Measurements from ENCODE around the gene CYTH2. TPM values are rescaled to one million over a fixed set of nuclear protein-coding genes. Genes with fewer than 3 reads are reported as not detected.

The CYTH2 gene
- total and polyA plus RNA-seq, 5 experiments from 2014 or later: 20.5 to 77.7 (median 32.0) TPM

DNA sequence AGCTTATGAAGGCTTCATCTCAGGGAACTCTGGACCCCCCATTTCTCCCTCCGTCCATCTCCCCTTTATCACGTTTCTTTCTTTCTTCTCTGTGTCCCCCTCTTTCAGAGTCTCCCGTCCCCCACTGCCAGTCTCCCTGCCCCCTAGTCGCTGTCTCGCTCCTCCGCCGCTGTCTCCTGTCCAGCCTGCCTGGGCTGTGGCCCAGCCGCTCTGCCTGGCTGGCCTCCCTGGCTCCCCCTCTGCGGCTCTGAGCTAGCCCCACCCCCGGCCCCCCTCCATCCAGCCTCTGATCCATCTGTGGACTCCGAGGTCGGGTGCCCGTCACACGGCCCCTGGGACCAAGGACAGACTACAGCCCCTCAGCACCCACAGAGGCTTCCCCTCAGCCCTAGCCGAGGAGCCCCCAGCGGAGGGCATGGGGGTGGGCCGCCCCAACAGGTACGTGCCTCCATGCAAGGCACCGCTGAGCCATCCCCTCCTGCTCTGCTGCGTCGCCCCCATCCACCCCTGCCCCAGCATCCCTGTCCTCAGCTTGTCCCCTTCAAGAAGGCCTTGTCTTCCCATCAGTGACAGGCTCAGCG, 14.9 kb upstream of the CYTH2 start:
- POLR2A ChIA-PET: interaction anchor here (0.5 kb wide), 1 partner anchor 60 kb away, joined by 3 read pairs; no protein-coding TSS in a partner anchor
- H3K4me1 Mint-ChIP-seq: peaks cover 4 to 15% (median 10%) of the 10 kb centered on the region in 4 donors
- H3K27me3 Mint-ChIP-seq: no peaks in the 10 kb centered on the region
- DNase-seq: peak in 1 of 10 donors; percentile 36
- peak overlapping the region in 2 of 10 donors; percentile 82 to 85 for H3K27ac Mint-ChIP-seq
- no peaks in the 10 kb centered on the region for H3K9me3 Mint-ChIP-seq
- no peak for ATAC-seq
- H3K36me3 Mint-ChIP-seq: peaks cover 0 to 67% (median 2%) of the 10 kb centered on the region in 3 donors
- no peak overlapping the region for H3K4me3 Mint-ChIP-seq

DNA sequence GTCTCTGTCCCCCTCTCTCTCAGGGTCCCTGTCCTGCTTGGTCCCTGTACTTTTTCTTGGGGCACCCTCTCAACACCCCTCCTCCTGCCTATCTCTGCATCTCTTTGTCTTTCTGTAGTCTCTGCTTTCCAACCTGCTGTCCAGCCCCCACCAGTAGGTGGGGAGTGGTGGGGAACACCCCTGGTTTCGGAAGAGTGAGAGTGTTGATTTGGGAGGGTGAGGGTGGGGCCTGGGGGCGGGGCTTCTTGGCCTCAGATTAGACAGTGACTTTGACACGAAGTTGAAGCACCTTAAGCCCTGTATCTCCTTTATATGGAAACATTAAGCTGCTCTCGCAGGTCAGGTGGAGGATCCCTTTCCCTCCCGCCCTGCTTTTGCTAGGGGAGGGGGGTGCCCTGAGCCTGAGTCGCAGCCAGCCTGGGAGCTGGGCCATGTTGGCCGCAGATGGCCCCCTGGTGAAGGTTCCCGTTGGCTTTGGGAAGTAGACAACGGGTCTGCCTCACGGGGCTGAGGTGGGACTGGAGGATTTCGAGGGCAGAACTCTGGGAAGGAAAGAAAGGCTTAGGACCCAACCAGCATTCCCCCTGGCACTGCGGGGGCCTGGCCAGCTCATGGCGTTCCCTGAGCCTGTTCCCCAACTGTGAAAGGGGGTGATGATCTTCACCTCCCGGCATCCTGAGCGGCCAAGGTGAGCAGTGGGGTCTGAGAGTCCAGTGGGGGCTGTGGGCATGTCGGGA, 13.8 kb upstream of the CYTH2 start, which contains the start of gene KCNJ14:
KCNJ14 (plus strand) TSS at position 404 of the 737 bp plus-strand sequence. CDS start 6,151 bp downstream, outside the sequence.
- Mint-ChIP-seq H3K4me1 (peaks cover 4 to 12% (median 9%) of the 10 kb centered on the region in 4 donors), H3K36me3 (peaks cover 0 to 61% (median 2%) of the 10 kb centered on the region in 3 donors), H3K27ac (peak within 1 kb of the TSS in 6 of 10 donors; percentile 16 to 87 (median 69)), H3K9me3 (no peaks in the 10 kb centered on the region), H3K4me3 (peak within 1 kb of the TSS in 1 of 10 donors; percentile 26), H3K27me3 (no peaks in the 10 kb centered on the region)
- no peak for ATAC-seq
- DNase-seq: peak in 1 of 10 donors; percentile 46
- POLR2A ChIA-PET: no interaction called here

DNA sequence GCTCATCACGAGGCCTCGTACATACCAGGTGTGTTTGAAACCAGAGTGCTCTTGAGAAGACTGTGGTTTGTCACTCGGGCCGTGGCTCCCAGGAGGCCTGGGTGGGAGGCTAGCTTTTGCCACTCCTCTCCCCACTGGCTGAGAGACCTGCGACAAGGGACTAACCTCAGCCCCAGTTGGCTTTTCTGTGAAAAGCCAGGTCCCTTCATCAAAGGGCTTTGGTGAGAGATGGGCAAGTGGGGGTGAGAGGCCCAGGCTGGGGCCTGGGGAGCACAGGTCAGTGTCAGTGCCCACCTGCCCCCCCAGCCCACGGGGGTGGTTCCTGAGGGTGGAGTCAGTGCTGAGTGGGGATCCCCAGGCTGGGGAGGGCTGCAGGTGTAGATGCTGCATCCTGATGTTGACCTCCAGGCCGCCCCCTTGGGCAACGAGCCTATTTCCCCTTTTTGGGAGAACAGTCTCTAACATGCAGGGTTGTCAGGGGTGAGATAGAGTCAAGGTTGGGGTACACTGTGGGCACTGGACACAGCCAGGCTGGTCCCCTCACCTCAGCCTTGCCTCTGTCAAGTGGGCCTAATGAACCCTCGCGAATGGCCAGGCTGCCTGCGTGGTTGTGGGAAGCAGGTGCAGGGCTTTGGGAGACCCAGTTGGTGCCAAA, 13.1 kb upstream of the CYTH2 start:
- ATAC-seq (peak in 1 of 2 donors; percentile 35), DNase-seq (no peak)
- Mint-ChIP-seq H3K27ac (peak overlapping the region in 1 of 10 donors; percentile 44), H3K36me3 (peaks cover 0 to 58% (median 2%) of the 10 kb centered on the region in 3 donors), H3K9me3 (no peaks in the 10 kb centered on the region), H3K4me3 (no peak overlapping the region), H3K27me3 (no peaks in the 10 kb centered on the region), H3K4me1 (peaks cover 4 to 12% (median 9%) of the 10 kb centered on the region in 4 donors)
- POLR2A ChIA-PET: no interaction called here

DNA sequence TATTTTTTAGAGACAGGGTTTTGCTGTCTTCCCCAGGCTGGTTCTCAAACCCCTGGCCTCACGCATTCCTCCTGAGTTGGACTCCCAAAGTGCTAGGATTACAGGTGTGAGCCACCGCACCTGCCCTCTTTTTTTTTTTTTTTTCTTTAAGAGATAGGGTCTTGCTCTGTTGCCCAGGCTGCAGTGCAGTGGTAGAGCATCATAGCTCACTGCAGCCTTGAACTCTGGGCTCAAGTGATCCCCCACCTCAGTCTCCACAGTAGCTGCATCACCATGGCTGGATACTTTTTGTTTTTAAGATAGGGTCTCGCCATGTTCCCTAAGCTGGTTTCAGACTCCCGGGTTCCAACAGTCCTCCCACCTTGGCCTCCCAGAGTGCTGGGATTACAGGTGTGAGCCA, 12.3 kb upstream of the CYTH2 start:
- POLR2A ChIA-PET: interaction anchor here (1.1 kb wide), 1 partner anchor 136 kb away, joined by 6 read pairs; no protein-coding TSS in a partner anchor
- no peak overlapping the region for H3K4me3 Mint-ChIP-seq
- peaks cover 0 to 50% (median 2%) of the 10 kb centered on the region in 3 donors for H3K36me3 Mint-ChIP-seq
- peak overlapping the region in 1 of 10 donors; percentile 20 for H3K27ac Mint-ChIP-seq
- no peaks in the 10 kb centered on the region for H3K27me3 Mint-ChIP-seq
- DNase-seq (no peak), ATAC-seq (no peak)
- no peaks in the 10 kb centered on the region for H3K9me3 Mint-ChIP-seq
- peaks cover 4 to 10% (median 9%) of the 10 kb centered on the region in 4 donors for H3K4me1 Mint-ChIP-seq

DNA sequence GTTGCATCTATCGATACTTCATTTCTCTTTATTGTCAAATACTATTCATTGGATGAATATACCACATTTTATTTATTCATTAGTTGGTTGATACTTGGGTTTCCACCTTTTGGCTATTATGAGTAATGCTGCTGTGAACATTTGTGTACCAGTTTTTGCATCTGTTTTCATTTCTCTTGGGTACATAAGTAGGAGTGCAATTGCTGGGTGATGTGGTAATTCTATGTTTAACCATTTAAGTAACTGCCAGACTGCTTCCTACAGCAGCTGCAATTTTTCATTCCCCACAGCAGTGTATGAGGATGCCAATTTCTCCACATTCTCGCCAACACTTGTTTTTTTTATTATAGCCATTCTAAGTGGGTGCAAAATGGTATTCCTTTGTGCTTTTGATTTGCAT, 11.2 kb upstream of the CYTH2 start:
- H3K4me3 Mint-ChIP-seq: no peak overlapping the region
- ATAC-seq (no peak), DNase-seq (no peak)
- H3K27me3 Mint-ChIP-seq: no peaks in the 10 kb centered on the region
- H3K4me1 Mint-ChIP-seq: peaks cover 4 to 10% (median 9%) of the 10 kb centered on the region in 4 donors
- POLR2A ChIA-PET: interaction anchor here (0.9 kb wide), 1 partner anchor 9 kb away, joined by 4 read pairs; no protein-coding TSS in a partner anchor
- no peak overlapping the region for H3K27ac Mint-ChIP-seq
- H3K36me3 Mint-ChIP-seq: peaks cover 0 to 40% (median 2%) of the 10 kb centered on the region in 3 donors
- H3K9me3 Mint-ChIP-seq: no peaks in the 10 kb centered on the region

DNA sequence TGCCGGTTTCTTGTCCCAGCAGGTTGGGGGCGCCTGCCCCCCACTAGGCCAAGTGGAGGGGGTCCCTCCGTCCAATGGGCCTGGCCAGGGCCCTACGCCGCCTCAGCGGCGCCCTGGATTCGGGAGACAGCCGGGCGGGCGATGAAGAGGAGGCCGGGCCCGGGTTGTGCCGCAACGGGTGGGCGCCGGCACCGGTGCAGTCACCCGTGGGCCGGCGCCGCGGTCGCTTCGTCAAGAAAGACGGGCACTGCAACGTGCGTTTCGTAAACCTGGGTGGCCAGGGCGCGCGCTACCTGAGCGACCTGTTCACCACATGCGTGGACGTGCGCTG, 7.6 kb upstream of the CYTH2 start:
- DNase-seq: no peak
- Mint-ChIP-seq H3K27ac (no peak overlapping the region), H3K4me1 (peaks cover 0 to 7% (median 1%) of the 10 kb centered on the region in 4 donors), H3K9me3 (no peaks in the 10 kb centered on the region), H3K27me3 (no peaks in the 10 kb centered on the region), H3K36me3 (peaks cover 0 to 17% (median 2%) of the 10 kb centered on the region in 3 donors), H3K4me3 (no peak overlapping the region)
- ATAC-seq: no peak
- POLR2A ChIA-PET: interaction anchor here (0.7 to 1.0 kb wide), 2 partner anchors 11 to 52 kb away, joined by 4 to 6 read pairs; no protein-coding TSS in a partner anchor

DNA sequence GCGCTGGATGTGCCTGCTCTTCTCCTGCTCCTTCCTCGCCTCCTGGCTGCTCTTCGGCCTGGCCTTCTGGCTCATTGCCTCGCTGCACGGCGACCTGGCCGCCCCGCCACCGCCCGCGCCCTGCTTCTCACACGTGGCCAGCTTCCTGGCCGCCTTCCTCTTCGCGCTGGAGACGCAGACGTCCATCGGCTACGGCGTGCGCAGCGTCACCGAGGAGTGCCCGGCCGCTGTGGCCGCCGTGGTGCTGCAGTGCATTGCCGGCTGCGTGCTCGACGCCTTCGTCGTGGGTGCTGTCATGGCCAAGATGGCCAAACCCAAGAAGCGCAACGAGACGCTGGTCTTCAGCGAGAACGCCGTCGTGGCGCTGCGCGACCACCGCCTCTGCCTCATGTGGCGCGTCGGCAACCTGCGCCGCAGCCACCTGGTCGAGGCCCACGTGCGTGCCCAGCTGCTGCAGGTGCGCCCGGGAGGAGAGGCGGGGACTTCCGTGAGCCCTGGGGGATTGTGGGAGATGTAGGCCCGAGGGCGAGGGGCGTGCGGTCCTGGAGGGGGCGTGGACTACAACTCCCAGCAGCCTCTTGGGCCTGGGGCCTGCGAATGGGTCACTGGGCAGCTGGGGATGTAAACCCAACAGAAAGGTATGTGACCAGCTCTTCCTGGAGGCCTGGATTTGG, 7.0 kb upstream of the CYTH2 start:
- Mint-ChIP-seq H3K36me3 (peaks cover 0 to 12% (median under 1%) of the 10 kb centered on the region in 3 donors), H3K4me3 (no peak overlapping the region), H3K9me3 (no peaks in the 10 kb centered on the region), H3K27ac (no peak overlapping the region), H3K27me3 (no peaks in the 10 kb centered on the region), H3K4me1 (peaks cover 0 to 7% (median 2%) of the 10 kb centered on the region in 4 donors)
- DNase-seq: no peak
- no peak for ATAC-seq
- POLR2A ChIA-PET: interaction anchor here (1.0 to 1.2 kb wide), 2 partner anchors 28 to 51 kb away, joined by 5 to 6 read pairs; no protein-coding TSS in a partner anchor

DNA sequence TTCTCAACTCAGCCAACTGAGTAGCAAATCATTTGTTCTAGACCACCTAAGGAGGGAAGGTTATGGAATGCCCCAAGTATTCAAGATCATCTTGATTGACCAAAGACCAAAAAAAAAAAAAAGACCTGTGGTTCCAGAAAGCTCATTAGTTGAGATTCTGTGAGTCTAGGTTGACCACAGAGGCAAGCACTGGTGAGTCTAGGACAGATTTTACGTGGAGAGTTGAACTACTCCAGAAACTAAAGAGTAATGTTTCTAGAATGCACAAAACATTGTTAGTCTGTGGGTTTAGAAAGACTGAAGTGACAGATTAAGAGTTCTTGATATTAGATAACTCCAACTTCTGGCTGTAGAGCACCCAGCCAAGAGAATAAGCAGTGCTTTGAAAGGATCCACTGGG, 4.0 kb upstream of the CYTH2 start:
- DNase-seq: no peak
- ATAC-seq: no peak
- H3K9me3 Mint-ChIP-seq: no peaks in the 10 kb centered on the region
- no peak overlapping the region for H3K27ac Mint-ChIP-seq
- peaks cover 0 to 2% (median 0%) of the 10 kb centered on the region in 3 donors for H3K36me3 Mint-ChIP-seq
- POLR2A ChIA-PET: interaction anchor here (0.6 kb wide), 1 partner anchor 163 kb away, joined by 3 read pairs; no protein-coding TSS in a partner anchor
- peaks cover 10 to 21% (median 19%) of the 10 kb centered on the region in 4 donors for H3K4me1 Mint-ChIP-seq
- no peak overlapping the region for H3K4me3 Mint-ChIP-seq
- no peaks in the 10 kb centered on the region for H3K27me3 Mint-ChIP-seq

DNA sequence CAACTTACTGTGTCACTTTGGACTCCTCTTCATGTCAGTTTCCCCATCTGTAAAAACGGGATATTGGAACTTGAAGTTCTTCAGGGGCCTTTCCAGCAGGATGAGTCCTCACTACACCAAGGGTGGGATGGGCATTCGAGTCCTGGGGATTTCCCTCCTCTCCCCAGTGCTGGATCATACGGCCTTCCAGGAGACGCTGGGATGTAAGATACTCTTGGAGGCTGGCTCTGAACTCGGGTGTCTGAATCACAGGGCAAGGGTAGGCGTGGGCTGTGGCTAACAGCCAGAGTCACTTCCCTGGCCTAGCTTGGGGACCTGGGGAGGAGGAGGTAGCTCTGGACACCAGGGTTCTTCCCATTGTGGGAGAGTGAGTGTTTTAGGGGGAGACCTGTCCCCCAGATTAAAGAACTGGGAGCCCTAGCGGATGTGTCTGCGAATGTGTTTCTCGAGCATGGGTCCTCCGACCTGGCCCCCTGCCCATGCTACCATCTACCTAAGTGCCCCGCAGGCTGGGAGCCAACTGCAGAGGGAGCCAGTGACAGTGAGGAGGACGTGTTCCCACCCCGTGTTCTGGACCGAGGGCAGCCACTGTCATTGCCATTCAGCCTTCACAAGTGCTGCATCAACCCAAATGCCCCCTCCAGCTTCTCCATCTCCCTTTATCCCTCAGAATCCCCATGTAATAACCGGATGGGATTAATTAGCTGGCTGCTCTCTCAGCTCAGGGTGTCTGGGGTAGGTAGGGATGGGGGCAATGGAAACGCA, 2.4 kb upstream of the CYTH2 start:
- Mint-ChIP-seq H3K27ac (peak overlapping the region in 5 of 10 donors; percentile 13 to 84 (median 61)), H3K4me3 (peak overlapping the region in 1 of 10 donors; percentile 2), H3K27me3 (no peaks in the 10 kb centered on the region), H3K9me3 (no peaks in the 10 kb centered on the region), H3K36me3 (peaks cover 0 to 9% (median 0%) of the 10 kb centered on the region in 3 donors), H3K4me1 (peaks cover 14 to 33% (median 28%) of the 10 kb centered on the region in 4 donors)
- ATAC-seq (no peak), DNase-seq (no peak)
- POLR2A ChIA-PET: interaction anchor here (0.6 to 1.1 kb wide), 2 partner anchors 9 to 90 kb away, joined by 3 to 4 read pairs; no protein-coding TSS in a partner anchor

DNA sequence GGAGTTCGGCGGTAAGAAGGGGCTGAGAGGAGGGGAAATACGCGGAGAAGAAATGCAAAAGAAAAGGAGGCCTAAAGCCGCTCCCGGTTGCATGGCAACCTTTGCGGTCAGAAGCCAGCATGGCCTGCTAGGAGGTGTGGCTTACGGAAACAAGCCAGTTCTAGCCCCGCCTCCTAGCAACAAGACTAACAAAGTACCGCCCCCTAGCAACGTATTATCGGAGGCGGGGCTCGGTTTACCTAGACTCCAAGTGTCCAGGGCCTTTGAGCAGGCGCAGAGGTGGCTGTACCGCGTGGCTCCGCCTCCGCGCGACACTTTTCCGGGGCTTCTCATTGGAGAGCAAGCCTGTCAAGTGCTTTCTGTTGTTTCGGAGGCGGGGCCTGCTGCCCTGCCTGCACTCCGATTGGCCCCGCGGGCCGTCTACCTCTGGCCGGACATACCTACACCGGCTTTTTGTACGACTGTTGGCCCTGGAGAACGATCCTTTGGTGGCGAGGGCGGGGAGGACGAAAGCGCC, 339 bp upstream of the CYTH2 start:
- POLR2A ChIA-PET: interaction anchor here (1.0 to 1.5 kb wide), 2 partner anchors 23 to 147 kb away, joined by 3 to 7 read pairs; partner anchors contain the start of gene GRWD1
- H3K36me3 Mint-ChIP-seq: peaks cover 0 to 27% (median 0%) of the 10 kb centered on the region in 3 donors
- peaks cover 14 to 41% (median 28%) of the 10 kb centered on the region in 4 donors for H3K4me1 Mint-ChIP-seq

More for the DNA sequence above, 339 bp upstream of the CYTH2 start:
- Mint-ChIP-seq H3K4me3 (peak overlapping the region; percentile 84 to 99 (median 92)), H3K27me3 (no peaks in the 10 kb centered on the region), H3K27ac (peak overlapping the region; percentile 78 to 96 (median 94)), H3K9me3 (no peaks in the 10 kb centered on the region)
- DNase-seq (peak; percentile 95 to 100 (median 100)), ATAC-seq (peak; percentile 89 to 91)
